GM18508 (cell line): ENCODE results near the gene ZNF804A.

Source experiments
- ATAC-seq: cut with Tn5 transposase; IDR thresholded peaks from one replicate; pipeline ENCODE4 v1.9.1; 2021; ENCODE audit warnings: moderate number of reproducible peaks; ENCODE audit not compliant: insufficient read depth, unreplicated experiment

ZNF804A gene

DNA sequence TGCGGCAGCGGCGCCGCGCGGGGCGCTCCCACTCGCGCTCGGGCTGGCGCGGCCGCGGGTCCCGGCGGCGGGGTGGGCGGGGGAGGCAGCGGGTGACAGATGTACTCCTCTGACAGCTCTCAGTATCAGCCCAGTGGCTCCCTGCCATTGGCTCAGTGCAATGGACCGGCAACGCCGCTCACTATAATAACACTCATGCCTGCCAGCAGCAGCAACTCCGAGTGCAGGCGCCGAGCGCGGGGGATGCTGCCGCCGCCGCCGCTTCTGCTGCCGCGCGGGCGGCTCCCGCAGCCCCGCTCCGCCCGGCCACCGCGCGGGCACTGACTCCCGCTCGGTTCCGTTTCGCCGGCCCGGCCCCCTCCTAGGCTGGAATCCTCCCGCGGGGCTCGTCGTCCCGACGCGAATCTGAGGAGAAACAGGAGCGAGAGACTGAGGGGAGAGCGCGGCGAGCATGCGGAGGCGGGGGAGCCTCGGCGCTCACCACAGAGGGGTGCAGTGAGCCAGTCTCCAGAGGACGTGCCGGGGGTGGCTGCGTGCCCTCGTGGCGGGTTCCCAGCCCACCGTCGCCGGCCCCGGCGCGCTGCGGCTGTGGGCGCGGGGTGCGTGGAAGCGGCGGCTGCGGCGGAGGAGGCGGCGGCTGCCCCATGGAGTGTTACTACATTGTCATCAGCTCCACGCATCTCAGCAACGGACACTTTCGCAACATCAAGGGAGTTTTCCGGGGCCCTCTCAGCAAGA, at the start of gene ZNF804A:
Gene ZNF804A, plus strand, starts transcription at position 214 of the 738 bp plus-strand sequence. Its CDS starts 431 bp downstream, at position 645.
- ATAC-seq, result peak; percentile 83

DNA sequence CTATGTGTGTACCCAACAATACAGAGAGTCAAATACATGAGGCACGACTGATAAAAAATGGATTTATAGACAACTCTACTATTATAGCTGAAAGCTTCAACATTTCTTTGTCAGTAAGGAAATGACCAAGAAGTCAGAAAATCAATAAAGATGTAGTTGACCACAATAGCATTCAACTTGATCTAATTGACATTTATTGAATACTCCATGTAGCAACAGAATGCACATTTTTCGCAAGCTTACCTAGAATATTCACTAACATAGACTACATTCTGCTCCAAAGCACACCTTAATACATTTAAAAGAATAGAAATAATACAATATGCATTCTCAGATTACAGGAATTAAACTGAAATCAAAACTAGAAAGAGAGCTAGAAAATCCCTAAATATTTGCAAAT, 49.2 kb upstream of the ZNF804A start:
- no peak for ATAC-seq

- ATAC-seq, result no peak
Observed at GRCh38 chr2:184551626-184552025, 46.7 kb upstream of the ZNF804A start.

DNA sequence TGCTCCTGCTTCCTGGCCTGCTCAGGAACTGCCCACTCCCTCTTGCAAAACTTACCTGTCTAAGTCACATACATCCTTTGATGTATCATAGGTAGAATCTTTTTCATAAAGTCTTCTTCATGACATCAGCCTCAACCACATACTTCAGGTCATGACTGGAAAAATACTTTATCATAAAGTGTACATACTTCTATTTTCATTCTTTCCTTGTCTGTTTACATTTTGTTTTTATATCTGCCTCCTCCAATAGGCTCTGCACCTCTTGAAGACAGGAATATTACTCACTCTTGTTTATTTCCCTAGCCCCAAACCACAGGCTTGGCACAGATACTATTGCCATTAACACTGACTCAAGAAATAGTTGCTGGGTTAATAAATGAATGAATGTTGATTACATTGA, 43.6 kb upstream of the ZNF804A start:
- ATAC-seq, result no peak

GRCh38 chr2:184555352-184555751, 43.0 kb upstream of the ZNF804A start:
- ATAC-seq, result no peak

DNA sequence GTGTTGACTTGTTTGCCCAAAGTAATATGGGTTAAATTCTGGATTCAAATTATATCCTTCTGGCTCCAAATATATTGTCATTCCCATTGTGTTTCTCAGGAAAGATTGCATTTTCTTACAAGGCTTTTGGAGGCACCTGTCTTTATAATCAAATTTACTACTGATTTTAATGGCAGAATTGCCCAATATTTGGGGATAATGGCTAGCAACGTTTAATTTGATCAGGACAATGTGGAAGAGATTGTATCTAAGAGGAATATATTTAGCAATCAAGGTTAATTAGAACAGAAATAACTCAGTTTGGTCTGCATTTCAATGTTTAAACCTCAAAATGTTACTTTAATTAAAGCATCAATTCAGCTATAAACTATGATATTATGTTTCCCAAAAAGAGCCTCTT, 41.7 kb upstream of the ZNF804A start:
- ATAC-seq, result no peak

GRCh38 chr2:184558713-184559464, 39.4 kb upstream of the ZNF804A start:
- no peak for ATAC-seq

- no peak for ATAC-seq
Observed at GRCh38 chr2:184560603-184561002, 37.7 kb upstream of the ZNF804A start.

DNA sequence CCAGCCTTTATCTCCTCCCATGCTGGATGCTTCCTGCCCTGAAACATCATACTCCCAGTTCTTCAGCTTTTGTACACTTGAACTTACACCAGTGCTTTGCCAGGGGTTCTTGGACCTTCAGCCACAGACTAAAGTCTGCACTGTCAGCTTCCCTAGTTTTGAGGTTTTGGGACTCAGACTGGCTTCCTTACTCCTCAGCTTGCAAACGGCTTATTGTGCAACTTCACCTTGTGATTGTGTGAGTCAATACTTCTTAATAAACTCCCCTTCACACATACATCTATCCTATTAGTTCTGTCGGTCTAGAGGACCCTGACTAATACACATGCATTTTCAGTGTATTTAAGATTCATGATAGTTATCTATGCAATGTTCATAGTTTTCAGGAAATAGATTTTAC, 35.8 kb upstream of the ZNF804A start:
- no peak for ATAC-seq

GRCh38 chr2:184564092-184564491, 34.2 kb upstream of the ZNF804A start:
- ATAC-seq, result no peak

DNA sequence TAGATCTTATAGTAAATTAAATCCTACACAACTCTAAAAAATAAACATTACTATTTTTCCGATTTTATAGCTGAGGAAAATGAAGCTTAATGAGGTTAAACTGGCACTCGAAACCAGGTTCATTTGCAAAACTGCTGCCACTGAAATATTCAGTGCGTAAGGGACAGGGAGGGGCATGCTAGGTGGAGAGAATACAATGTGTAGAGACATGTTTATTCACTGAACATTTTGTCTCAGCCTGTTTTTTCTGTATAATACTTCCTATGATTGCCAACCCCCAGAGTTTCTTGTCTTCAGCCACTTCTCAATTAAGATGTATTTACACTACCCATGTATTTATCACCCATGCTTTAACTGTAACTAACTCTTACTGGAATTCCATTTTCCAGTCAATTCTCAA, 31.6 kb upstream of the ZNF804A start:
- no peak for ATAC-seq

- no peak for ATAC-seq
Observed at GRCh38 chr2:184577056-184577455, 21.3 kb upstream of the ZNF804A start.

DNA sequence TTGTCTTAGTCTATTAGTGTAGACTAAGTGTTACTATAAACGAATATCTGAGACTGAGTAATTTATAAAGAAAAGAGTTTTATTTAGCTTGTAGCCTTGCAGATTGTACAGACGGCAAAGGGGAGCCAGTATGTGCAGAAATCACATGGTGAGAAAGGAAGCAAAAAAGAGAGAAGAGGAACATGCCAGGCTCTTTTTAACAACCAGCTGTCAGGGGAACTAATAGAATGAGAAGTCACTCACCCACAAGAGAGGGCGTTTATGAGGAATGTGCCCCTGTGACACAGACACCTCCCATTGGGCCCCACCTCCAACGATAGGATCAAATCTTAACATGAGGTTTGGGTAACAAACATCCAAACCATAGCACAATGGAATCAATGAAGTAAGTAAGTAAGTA, 20.6 kb upstream of the ZNF804A start:
- no peak for ATAC-seq

- no peak for ATAC-seq
Observed at GRCh38 chr2:184579226-184579625, 19.1 kb upstream of the ZNF804A start.

GRCh38 chr2:184581391-184581790, 16.9 kb upstream of the ZNF804A start:
- ATAC-seq, result no peak

DNA sequence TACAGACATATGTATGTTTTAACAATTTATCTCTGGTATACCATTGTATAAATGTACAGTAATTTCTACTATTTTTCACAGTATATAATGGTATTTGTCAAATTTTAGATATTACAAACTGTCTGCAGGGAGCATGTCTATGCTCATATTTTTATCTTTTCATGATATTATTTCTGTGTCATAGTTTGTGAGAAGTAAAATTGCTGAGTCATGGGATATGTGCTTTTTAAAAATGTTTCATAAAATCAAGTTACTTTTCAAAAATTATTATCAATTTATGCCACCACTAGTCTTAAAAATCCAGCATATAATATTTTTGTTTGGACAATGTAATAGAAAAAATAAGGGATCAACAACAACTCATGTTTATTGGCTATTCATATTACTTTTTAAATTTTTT, 9.1 kb upstream of the ZNF804A start:
- ATAC-seq, result no peak

DNA sequence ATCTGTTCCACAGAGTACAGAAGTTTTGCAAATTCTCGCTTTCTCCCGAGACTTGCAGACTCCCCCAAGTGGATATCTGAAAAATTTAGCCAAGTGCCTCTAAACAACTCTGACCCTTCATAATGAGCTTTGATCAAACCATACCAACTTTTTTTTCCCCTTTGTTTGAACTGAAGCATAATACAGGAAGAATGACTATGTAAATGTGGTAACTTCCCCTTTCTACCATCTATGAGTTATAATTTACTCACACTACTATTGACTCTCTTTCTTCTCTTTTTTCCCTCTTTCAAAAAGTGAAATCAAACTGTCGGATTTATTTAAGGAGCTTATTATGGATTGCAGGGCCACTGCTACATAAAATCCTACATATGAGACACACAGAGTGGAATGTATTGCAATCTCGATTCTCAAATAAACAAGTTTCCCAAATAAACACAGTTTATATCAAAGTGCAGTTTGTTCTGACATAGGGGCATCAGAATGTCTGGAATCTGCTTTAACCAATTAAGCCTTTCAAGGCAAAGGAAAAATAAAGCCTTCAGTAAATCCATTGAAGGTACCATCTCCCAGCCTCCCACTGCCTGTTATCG, 1.4 kb upstream of the ZNF804A start:
- ATAC-seq, result peak; percentile 40

- ATAC-seq, result no peak
Observed at GRCh38 chr2:184597571-184597991, 748 bp upstream of the ZNF804A start.

DNA sequence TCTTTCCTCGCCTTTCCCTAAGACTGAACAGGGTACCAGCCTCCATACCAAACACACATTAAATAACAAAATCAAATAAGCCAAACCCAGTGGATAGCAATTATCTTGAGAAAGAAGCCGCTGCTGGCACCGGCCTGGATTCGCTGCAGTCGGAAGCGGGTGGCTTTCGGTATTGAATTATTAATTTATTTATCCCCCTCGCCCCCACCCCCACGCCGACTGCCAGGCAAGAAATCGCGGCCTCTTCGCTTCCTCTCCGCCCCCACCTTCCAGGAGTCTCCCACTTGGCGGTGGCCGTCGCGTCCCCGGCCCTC, 370 bp upstream of the ZNF804A start:
- no peak for ATAC-seq

- ATAC-seq, result no peak
Observed at GRCh38 chr2:184599054-184599871, 934 bp downstream of the ZNF804A start.

DNA sequence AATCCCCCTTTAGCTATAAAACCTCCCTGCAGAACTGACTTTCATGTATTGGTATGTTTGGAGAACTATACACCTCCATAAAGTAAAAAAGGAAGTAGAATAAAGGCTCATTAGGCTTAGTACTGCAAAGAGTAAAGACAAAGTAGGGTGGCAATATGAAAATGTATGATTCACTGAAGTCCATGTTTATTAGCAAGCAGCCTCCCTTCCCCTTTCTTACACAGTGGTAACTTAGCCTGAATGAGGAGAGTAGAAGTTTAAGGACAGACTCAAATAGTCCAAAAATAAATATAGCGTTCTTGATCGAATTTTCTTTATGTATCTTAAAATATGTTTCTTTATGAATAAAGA, 1.5 kb downstream of the ZNF804A start:
- ATAC-seq, result no peak
